Nephron (organoid): ENCODE data around the gene TEPSIN.

Experiments
- H3K27ac Mint-ChIP-seq, 3 experiments: 2 replicates each; pipeline ENCODE4 v1.8.0; 2020; ENCODE audit warnings: mixed read lengths in 3 of 3, mild to moderate bottlenecking in 2 of 3, moderate library complexity in 1 of 3
- H3K27me3 Mint-ChIP-seq: 2 replicates; pipeline ENCODE4 v1.8.0; 2021; ENCODE audit warnings: low read depth, mild to moderate bottlenecking, moderate library complexity, mixed read lengths
- H3K36me3 Mint-ChIP-seq: 2 replicates; pipeline ENCODE4 v1.8.0; 2020; ENCODE audit warnings: low read depth, mixed read lengths
- H3K4me1 Mint-ChIP-seq: 2 replicates; pipeline ENCODE4 v1.8.0; 2020; ENCODE audit warnings: mixed read lengths
- H3K4me3 Mint-ChIP-seq, 3 experiments: 2 replicates each; pipeline ENCODE4 v1.8.0; 2020; ENCODE audit warnings: mild to moderate bottlenecking in 3 of 3, mixed read lengths in 3 of 3, moderate library complexity in 2 of 3
- H3K9me3 Mint-ChIP-seq: 2 replicates; pipeline ENCODE4 v1.8.0; 2020; ENCODE audit warnings: mixed read lengths
- CTCF ChIP-seq, 3 experiments: fragments of 200-600 bp; sonication (generic); IDR thresholded peaks; one replicate each; pipeline ENCODE4 v1.5.0; 2021; ENCODE audit warnings: antibody characterized with exemption in 3 of 3; ENCODE audit not compliant: unreplicated experiment in 3 of 3

Gene TEPSIN

GRCh38 chr17:81182596-81182995, 56.3 kb downstream of the TEPSIN start:
- H3K4me3 Mint-ChIP-seq: no peak overlapping the region
- no peak for TF ChIP-seq CTCF (IDR thresholded peaks at IDR 0.05; ENCODE audit: unreplicated experiment in 3 of 3)
- no peak overlapping the region for H3K27ac Mint-ChIP-seq
- no peaks in the 10 kb centered on the region for H3K9me3 Mint-ChIP-seq
- no peaks in the 10 kb centered on the region for H3K27me3 Mint-ChIP-seq
- no peaks in the 10 kb centered on the region for H3K36me3 Mint-ChIP-seq
- peaks cover 15% of the 10 kb centered on the region for H3K4me1 Mint-ChIP-seq

- H3K36me3 Mint-ChIP-seq: no peaks in the 10 kb centered on the region
- no peak for TF ChIP-seq CTCF (IDR thresholded peaks at IDR 0.05; ENCODE audit: unreplicated experiment in 3 of 3)
- H3K9me3 Mint-ChIP-seq: no peaks in the 10 kb centered on the region
- peaks cover 15% of the 10 kb centered on the region for H3K4me1 Mint-ChIP-seq
- no peaks in the 10 kb centered on the region for H3K27me3 Mint-ChIP-seq
- no peak overlapping the region for H3K4me3 Mint-ChIP-seq
- no peak overlapping the region for H3K27ac Mint-ChIP-seq
Measured at GRCh38 chr17:81181811-81182185, 57.1 kb downstream of the TEPSIN start.

GRCh38 chr17:81180836-81181810, 57.7 kb downstream of the TEPSIN start:
- Mint-ChIP-seq H3K4me3 (no peak overlapping the region), H3K27me3 (no peaks in the 10 kb centered on the region), H3K4me1 (peaks cover 15% of the 10 kb centered on the region), H3K36me3 (no peaks in the 10 kb centered on the region), H3K27ac (no peak overlapping the region), H3K9me3 (no peaks in the 10 kb centered on the region)
- TF ChIP-seq CTCF (IDR thresholded peaks at IDR 0.05; ENCODE audit: unreplicated experiment in 3 of 3): no peak

GRCh38 chr17:81179861-81180260, 59.0 kb downstream of the TEPSIN start:
- no peak for TF ChIP-seq CTCF (IDR thresholded peaks at IDR 0.05; ENCODE audit: unreplicated experiment in 3 of 3)
- Mint-ChIP-seq H3K9me3 (peaks cover 10% of the 10 kb centered on the region), H3K4me3 (no peak overlapping the region), H3K36me3 (no peaks in the 10 kb centered on the region), H3K4me1 (peaks cover 11% of the 10 kb centered on the region), H3K27ac (no peak overlapping the region), H3K27me3 (no peaks in the 10 kb centered on the region)

- no peak for TF ChIP-seq CTCF (IDR thresholded peaks at IDR 0.05; ENCODE audit: unreplicated experiment in 3 of 3)
- no peaks in the 10 kb centered on the region for H3K27me3 Mint-ChIP-seq
- no peaks in the 10 kb centered on the region for H3K36me3 Mint-ChIP-seq
- H3K27ac Mint-ChIP-seq: no peak overlapping the region
- peaks cover 6% of the 10 kb centered on the region for H3K4me1 Mint-ChIP-seq
- H3K9me3 Mint-ChIP-seq: peaks cover 11% of the 10 kb centered on the region
- no peak overlapping the region for H3K4me3 Mint-ChIP-seq
Measured at GRCh38 chr17:81179220-81179619, 59.6 kb downstream of the TEPSIN start.
